Measurements from ENCODE around the gene PPCDC. TPM values are rescaled to one million over a fixed set of nuclear protein-coding genes. Genes with fewer than 3 reads are reported as not detected.

Gene PPCDC, protein sequence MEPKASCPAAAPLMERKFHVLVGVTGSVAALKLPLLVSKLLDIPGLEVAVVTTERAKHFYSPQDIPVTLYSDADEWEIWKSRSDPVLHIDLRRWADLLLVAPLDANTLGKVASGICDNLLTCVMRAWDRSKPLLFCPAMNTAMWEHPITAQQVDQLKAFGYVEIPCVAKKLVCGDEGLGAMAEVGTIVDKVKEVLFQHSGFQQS
- total RNA-seq = 5.4 and 6.5 TPM in 2 replicates

DNA sequence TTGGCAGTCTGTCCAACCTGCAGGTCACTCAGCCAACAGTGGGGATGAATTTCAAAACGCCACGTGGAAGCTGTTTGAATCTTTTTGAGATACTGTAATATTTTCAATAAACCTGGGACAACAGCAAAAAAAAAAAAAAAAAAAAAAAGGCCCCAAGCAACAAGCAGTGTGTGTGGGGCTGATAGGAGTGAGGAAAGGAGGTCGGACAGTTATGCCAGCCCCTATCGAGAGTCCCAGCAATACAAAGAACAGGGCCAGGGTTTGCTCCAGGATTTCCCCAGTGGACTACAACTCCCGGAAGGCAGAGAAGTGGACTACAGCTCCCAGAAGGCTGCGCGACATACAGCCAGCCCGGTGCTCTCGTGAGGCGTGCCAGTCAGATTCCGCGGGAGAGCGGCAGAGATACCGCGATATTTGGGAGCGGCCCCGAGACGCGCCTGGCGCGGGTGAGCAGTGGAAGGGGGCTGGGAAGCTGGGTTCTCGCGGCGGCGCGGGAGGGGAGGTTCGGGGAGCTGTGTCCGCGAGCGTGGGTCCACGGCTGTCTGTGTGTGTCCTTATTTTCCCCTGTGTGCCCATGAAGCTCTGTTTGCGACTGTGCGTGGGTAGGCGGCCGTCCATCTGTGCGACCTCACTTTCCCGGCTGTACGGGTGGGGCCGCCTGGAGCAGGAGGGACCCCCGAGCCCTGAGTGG, at the start of gene PPCDC:
TSS of gene PPCDC (plus strand) at position 410 of the 691 bp plus-strand sequence. CDS start 4,729 bp downstream, outside the sequence.
- DNase-seq (ENCODE audit: low read depth in 2 of 2) = peak; percentile 96 to 97

DNA sequence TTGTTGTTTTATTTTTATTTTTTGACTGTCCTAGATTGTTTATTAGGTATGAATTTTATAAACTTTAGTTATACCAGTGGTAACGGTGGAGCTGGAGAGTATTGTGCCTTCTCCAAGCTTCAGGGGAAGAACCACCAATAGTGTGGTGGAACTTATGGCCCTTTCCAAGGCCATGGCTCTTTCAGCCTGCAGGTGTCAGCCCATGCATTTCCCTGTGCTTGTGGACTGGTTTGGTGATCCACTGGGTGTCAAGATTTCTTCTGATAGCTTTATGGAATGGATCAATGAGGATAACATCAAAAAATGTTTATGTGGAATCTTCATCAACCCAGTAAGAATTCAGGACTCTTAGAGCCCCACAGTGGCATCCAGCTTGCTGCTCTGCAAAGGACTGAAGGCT, 47.2 kb upstream of the PPCDC start:
- DNase-seq (ENCODE audit: low read depth in 2 of 2) = no peak

DNA sequence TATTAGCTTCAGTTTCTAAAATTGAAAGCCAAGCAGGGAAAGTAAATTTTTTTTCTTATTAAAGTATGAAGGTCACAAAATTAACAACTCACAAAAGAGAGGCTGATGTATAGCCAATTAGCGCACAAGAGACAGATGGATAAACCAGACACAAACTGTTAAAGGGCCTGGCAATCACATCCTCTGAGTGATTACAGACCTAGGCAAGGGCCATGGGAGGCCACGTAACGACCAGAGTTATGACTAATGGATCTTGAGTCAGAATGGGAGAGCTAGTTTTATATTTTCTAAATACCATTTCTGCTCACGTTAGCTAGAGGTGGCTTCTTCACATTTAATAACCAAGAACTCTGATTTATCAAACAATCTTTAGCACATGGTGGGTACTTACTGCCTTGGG, 45.8 kb upstream of the PPCDC start:
- peak in 1 of 2 donors; percentile 45 for DNase-seq (ENCODE audit: low read depth in 2 of 2)

DNA sequence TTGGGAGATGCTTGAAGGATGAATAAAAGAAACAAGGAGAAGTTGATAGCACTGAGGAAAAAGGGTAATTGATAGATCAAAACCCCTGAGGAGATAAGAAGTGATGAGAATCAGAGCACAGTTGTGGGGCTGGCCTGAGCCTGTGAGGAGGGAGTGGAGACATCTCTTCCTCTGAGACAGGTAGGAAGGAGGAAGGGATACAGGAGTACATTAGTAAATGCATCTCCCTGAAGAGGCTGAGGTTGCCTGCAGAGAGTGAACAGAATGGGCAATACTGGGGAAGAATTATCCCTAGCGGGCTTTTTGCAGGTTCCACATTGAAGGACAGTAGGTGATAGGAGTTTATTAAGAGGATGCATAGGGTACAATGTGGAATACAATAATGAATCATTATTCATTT, 45.3 kb upstream of the PPCDC start:
- no peak for DNase-seq (ENCODE audit: low read depth in 2 of 2)

DNA sequence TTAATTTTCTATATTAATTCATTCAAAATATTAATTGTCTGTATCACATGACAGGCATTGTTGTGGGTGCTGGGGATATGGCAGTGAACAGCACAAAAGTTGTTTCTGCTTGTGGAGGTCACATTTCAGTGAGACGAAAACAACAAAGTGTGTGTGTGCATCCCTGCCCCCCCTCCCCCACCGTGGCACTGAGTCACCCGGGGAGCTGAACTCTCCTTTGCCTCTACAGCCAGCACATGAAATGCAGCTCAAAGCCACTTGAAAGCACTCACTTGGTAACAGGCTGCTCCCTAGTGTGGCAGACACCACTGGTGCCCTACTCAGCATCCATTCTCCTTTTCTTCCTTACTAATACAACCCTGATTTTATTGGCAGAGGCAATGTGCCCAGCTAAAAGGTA, 44.9 kb upstream of the PPCDC start:
- DNase-seq (ENCODE audit: low read depth in 2 of 2) = peak in 1 of 2 donors; percentile 48

DNA sequence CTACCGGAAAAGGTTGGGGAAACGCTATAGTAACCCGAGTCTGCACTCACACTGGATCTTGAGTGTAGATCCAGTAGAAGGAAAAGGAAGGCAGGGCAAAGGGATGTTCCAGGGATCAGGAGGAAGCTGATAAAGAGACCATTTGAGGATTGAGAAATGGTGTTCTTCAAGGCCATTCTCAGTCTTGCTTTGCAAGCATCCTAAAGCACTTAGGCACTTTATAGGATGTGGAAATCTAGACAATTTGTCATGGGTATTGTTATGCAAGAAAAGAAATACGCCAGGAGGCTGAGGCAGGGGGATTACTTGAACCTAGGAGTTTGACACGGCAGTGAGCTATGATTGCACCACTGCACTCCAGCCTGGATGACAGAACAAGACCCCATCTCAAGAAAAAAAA, 41.2 kb upstream of the PPCDC start:
- DNase-seq (ENCODE audit: low read depth in 2 of 2) = peak in 1 of 2 donors; percentile 16

DNA sequence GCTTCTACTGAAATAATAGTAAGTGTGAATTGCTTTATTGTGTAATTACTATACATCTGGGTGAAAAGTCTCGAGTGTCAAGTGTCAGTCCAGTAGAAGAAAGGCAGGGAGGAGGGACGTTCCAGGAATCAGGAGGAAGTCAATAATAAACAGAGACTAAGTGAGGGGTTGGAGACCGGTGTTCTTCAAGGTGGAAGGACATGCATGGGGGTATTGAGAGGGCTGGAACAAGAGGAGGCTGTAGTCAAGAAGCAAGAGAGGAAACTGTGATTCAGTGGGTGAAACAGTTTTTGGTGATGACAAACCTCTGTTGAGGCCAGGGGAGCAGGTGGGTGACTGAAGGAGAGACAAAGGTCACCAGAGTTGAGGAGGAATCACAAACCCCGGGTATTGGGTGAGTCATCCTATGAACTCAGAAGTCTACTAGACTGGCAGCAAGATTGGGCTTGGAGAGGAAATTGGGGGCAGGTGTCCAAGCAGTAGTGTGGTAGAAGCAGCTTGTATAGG, 39.6 kb upstream of the PPCDC start:
- DNase-seq (ENCODE audit: low read depth in 2 of 2) = peak in 1 of 2 donors; percentile 57

DNA sequence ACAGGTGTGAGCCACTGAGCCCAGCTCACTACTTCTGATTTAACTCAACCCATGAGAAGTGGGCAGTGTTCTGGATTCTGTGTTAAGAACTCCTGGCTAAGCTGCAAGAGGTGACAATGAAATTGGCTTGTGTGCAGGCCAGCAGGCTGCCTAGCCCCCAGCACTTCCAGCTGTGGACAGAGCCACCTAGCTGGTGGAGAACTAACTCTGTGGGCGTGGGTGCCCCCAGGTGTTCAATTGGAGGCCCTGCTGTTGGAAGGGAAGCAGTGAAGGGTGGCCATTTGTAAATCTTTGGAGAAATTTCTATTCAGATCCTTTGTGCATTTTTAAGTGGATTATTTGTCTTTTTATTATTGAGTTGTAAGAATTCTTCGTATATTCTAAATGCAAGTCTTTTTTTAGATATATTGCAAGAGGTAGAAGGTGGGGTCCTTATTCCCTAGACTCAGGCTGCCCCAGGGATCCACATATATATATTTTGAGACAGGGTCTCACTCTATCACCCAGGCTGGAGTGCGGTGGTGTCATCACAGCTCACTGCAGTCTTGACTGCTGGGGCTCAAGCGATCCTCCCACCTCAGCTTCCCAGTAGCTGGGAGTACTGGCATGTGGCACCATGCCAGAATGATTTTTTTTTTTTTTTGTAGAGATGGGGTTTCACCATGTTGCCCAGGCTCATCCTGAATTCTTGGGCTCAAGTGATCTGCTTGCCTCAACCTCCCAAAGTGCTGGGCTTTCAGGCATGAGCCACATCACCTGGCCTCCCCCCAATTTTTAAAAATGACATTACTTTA, 35.2 kb upstream of the PPCDC start:
- peak; percentile 73 to 90 for DNase-seq (ENCODE audit: low read depth in 2 of 2)

DNA sequence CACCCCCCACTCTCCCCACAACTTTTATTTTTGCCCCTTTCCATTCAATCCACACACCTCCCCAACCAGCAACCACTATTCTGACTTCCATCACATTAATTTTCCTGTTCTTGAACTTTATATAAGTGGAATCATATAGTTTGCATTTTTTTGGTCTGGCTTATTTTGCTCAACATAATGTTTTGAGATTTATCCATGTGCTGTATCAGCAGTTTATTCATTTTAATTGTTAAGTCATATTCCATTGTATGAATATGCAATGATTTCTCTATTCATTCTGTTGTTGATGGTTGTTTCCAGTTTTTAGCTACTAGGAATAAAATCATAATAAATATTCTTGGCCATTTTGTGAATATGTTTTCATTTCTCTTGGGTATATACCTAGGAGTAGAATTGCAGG, 33.9 kb upstream of the PPCDC start:
- DNase-seq (ENCODE audit: low read depth in 2 of 2) = no peak

DNA sequence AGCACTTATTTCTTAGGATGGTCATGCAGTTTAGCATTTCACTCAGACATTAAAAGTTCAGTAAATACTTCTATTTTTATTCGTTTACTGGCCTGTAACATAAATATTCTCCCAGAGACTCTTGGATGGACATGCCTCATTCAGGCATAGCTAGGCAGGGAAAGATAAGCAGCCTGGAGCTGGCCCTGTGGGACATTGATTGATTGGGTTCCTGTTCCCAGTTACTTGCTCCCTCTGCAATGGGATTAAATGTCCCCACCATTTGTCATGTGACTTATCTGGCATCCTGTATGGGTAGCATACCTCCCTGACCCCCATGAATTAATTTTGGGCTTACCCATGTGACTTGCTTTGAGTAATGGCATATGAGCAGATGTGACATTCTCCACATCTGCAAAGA, 30.8 kb upstream of the PPCDC start:
- DNase-seq (ENCODE audit: low read depth in 2 of 2) = no peak

DNA sequence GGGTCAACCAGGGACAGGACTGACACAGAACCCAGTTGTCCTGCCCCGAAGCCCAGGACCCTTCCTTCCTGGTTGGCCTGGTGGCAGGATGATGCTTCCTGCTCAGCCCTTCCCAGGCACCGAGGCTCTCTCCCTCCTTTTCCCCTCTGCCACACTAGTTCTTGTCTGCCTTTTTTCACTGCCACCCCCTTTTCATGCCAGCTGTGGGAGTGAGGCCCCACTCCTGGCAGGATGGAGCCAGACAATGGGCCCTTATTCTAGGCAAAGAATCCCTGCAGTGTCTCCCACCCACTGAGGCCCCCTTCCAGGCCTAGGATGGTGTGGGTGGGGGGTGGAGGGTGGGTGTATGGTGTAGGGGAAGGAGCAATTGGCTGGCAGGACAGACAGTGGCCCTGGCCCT, 29.2 kb upstream of the PPCDC start:
- no peak for DNase-seq (ENCODE audit: low read depth in 2 of 2)

DNA sequence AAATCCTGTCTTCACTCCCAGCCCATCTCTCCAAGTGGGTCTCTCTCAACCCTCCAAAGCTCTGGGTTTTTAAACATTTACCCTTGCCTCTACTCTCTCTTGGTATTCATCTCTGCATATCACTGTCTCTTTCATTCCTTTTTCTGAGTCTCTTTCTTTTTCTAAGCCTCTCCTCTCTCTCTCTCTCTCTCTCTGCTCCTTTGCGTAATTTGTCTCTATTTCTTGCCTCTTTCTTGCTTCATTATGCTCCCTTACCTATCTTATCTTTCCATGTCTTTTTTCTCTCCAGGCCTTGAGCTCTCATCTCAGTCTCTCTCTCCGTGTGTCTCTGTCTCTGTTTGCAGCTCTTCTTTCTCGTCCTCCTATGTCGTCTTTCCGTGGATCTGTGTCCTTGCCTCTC, 28.7 kb upstream of the PPCDC start:
- no peak for DNase-seq (ENCODE audit: low read depth in 2 of 2)

DNA sequence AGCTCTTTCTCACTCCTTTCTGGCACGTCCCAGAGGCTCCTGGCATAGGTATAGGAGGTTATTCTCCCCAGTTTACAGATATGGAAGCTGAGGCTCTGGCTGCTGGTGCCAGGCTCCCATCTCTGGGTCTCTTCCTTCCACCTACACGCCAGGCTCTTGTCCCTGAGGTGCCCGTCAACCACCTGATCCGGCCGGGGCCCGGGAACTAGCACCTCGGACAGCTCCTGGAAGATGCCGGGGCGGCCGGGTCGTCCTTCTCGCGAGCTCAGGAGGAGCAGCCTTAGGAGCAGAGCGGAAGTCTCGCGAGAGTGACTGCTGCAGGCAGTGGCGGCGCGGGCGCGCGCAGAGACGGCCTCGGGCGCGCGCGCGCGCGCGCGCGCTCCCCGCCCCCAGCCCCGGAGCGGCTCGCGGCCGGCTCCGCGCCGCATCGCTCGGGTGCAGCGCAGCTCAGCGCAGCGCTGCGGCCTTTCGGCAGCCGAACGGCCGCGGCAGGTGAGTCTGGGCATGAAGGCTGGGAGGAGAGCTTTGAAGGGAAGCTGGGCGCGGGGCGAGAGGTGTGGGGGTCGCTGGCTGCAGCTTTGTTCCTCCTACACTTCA, 28.1 kb upstream of the PPCDC start, which contains the start of gene SCAMP5:
TSS of gene SCAMP5 (plus strand) at position 382 of the 597 bp plus-strand sequence. CDS start 16,277 bp downstream, outside the sequence.
- peak; percentile 92 to 95 for DNase-seq (ENCODE audit: low read depth in 2 of 2)

DNA sequence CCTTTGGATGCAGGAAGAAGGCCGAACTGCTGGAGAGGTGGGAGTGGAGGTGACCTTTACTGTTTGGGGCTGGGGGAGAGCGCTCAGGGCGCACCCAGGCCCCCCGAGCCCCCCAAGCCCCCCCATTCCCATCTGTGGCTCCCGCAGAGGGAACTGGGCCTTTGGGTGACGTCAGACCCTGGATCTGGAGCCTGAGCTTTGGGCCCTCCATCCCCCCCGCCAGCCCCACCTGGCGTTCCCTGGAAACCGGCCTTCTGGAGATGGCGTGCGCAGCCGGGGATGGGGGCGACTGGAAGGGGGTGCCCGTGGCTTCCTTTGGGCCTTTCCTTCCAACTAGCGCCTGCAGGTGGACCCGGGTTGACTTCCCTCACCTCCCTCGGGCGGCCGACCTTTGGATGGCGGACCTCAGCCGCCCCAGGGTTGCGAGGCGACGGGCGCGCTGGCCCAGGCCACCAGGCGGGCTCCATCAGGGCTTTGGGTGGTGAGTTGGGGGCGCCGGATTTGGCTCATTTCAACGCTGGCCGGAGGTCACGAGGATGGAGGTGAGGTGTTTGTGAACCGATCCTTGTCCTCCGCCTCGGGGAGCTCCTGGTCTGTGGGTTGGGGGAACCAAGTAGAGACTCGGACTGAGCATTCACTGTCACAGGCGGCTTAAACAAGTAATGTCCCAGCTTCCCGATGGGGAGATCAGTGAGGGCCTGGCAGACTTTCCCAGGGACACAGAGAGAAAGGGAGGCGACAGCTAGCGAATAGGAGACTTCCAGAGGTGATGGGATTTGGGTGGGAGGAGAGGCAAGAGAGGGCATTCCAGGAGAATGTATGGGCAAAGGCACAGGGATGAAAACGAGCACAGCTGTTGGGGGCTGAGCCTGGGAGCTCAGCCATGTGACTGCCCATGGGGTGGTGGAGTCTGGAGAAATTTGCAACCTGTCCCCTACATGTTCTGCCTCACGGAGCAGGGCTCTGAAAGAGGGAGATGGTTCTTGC, 27.3 kb upstream of the PPCDC start:
- peak in 1 of 2 donors; percentile 27 for DNase-seq (ENCODE audit: low read depth in 2 of 2)

DNA sequence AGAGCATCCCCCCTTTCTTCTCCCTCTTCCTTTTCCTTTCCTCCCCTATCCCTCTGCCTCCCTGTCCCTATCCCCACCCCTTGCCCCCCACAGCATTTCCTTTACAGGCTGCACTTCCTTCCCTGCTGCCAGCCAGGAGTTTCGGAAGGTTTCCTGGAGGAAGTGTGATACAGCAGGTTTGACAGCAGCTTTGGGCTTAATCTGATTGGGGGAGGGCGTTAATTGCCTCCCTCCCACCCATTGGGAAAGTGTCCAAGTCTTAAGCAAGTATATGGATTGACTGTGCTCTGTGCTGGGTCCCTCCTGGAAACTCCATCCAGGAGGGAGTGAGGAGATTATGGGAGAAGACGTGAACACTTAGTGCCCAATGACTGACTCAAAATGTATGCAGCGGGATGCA, 26.2 kb upstream of the PPCDC start:
- peak; percentile 6 to 43 for DNase-seq (ENCODE audit: low read depth in 2 of 2)

DNA sequence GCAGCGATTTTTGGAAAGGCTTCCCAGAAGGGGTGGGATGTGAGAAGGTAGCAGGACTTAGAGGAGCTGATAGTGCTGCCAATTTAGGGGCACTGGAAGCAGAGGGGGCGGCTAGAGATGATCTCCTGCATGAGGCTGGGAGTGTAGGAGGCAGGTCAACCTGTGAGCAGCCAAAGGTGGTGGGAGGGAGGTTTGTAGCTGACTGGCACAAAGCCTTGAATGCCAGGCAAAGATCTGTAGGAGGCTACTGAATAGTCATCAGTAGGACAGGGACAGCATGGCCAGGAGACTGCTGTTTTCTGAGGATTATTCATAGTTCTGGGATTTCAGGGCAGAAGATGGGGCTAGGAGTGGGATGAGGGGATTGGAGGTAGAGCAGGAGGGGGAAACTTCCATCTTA, 25.8 kb upstream of the PPCDC start:
- DNase-seq (ENCODE audit: low read depth in 2 of 2) = no peak

DNA sequence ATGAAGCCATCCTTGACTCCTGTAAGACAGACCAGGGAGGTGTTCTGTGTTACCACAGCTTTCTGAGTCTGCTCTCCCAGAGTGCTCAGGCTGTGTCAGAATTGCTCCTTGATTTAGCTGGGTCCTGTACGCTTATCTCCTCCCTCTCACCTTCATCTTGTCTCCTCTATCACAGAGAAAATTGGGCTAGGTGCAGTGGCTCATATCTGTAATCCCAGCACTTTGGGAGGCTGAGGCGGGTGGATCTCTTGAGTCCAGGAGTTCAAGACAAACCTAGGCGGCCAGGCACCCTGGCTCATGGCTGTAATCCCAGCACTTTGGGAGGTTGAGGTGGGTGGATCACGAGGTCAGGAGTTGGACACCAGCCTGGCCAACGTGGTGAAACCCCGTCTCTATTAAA, 22.1 kb upstream of the PPCDC start:
- DNase-seq (ENCODE audit: low read depth in 2 of 2) = no peak

DNA sequence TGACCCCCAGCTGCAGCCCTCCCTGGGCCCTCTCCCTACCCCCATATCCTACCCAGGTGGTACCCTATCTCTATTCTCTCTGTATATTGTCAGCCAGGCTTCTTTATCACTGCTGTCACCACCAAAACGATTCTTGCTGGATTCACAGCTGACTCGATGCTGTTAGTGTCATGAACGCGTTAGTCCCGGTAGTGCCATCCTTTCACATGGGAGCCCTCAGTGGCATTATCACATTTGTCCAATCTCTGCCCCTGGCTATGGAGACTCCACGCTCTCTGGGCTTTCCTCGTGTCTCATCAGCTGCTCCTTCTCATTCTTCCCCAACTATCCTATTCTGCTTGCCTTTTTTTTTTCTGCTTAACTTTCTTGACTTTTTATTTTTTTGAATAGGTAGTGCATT, 21.0 kb upstream of the PPCDC start:
- DNase-seq (ENCODE audit: low read depth in 2 of 2) = no peak

DNA sequence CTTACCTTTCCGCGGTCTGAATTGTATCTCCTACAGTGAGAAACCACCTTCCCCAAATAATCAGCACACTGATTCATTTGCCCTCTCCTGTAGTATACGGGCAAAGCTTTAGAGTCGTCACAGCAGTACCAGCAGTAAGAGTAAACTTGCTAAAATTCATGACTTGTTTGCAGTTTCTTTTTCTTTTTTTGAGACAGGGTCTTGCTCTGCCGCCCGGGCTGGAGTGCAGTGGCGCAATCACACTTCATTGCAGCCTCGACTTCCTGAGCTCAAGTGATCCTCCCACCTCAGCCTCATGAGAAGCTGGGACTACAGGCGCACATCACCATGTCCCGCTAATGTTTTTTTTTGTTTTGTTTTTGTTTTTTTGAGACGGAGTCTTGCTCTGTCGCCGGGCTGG, 16.2 kb upstream of the PPCDC start:
- no peak for DNase-seq (ENCODE audit: low read depth in 2 of 2)

DNA sequence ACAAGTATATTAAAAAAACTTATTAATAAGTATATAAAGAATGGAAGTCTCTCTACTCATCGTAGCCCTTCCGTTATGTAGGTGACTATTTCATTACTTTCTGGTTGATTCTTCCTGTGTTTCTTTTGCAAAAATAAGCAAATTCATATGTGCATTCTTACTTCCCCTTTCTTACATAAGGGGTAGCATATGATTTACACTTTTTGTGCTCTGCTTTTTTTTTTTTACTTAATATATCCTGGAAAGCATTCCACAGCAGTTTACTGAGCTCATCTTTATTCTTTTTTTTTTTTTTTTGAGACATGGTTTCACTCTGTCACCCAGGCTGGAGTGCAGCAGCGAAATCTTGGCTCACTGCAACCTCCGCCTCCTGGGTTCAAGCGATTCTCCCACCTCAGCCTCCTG, 15.2 kb upstream of the PPCDC start:
- no peak for DNase-seq (ENCODE audit: low read depth in 2 of 2)

All from lung microvascular endothelial cell (primary cell).